SK-N-SH (cell line): ENCODE data around the gene DYNC1H1. TPM values are rescaled to one million over a fixed set of nuclear protein-coding genes. Genes with fewer than 3 reads are reported as not detected.

Source experiments
- CTCF ChIA-PET: fragments of 300-600, 350-600 bp; formaldehyde crosslinking; extraction: SDS; loops from one replicate; lab custom pipeline; 2021; lab: Yijun Ruan, JAX
- POLR2A ChIA-PET: fragments of 350-600 bp; sonication (Branson Sonifier 250); formaldehyde crosslinking; extraction: SDS; loops from one replicate; lab custom pipeline; 2020; ENCODE audit warnings: antibody characterized with exemption, inconsistent platforms; lab: Yijun Ruan, JAX
- DNase-seq: peaks from one replicate; pipeline ENCODE4 v3.0.0; 2012
- H2AFZ ChIP-seq: fragments of 200-600 bp; sonication (generic); 2 replicates; pipeline ENCODE4 v1.8.1; 2016; ENCODE audit warnings: antibody characterized with exemption, mild to moderate bottlenecking, low read depth
- H3F3A ChIP-seq: fragments of 200-600 bp; sonication (generic); replicated peaks from 2 replicates; pipeline ENCODE3; 2016; ENCODE audit warnings: antibody characterized with exemption, mild to moderate bottlenecking; ENCODE audit not compliant: insufficient read depth
- H3K27ac ChIP-seq, 2 experiments: fragments of 200-500 bp in 1 of 2; fragments of 200-600 bp in 1 of 2; sonication (Bioruptor generic) in 1 of 2; sonication (generic), shearing (Covaris generic) in 1 of 2; 2 replicates each; pipeline versions ENCODE4 v1.5.1 to v1.6.1; 2014 to 2016; ENCODE audit warnings: low read depth in 2 of 2, inconsistent platforms in 1 of 2, low read length in 1 of 2, mild to moderate bottlenecking in 1 of 2, mixed read lengths in 1 of 2
- H3K27me3 ChIP-seq: fragments of 200-600 bp; sonication (generic), shearing (Covaris generic); 2 replicates; pipeline ENCODE4 v1.6.1; 2016; ENCODE audit warnings: mixed run types; ENCODE audit not compliant: insufficient read depth
- H3K36me3 ChIP-seq, 2 experiments: fragments of 200-500 bp in 1 of 2; fragments of 200-600 bp in 1 of 2; sonication (Bioruptor generic) in 1 of 2; sonication (generic) in 1 of 2; replicated peaks in 1 of 2; 2 replicates each; pipeline versions ENCODE3 to v1.5.1; 2014 to 2016; ENCODE audit warnings: low read length in 1 of 2, mild to moderate bottlenecking in 1 of 2; ENCODE audit not compliant: insufficient read depth in 2 of 2, control insufficient read depth in 1 of 2
- H3K4me1 ChIP-seq, 2 experiments: fragments of 200-500 bp in 1 of 2; fragments of 200-600 bp in 1 of 2; sonication (Bioruptor generic) in 1 of 2; sonication (generic), shearing (Covaris generic) in 1 of 2; 2 replicates each; pipeline versions ENCODE4 v1.5.1 to v1.6.1; 2014 to 2016; ENCODE audit warnings: low read depth in 1 of 2, low read length in 1 of 2, mixed run types in 1 of 2; ENCODE audit not compliant: insufficient read depth in 2 of 2, control insufficient read depth in 1 of 2
- H3K4me2 ChIP-seq: fragments of 200-600 bp; sonication (generic), shearing (Covaris generic); 2 replicates; pipeline ENCODE4 v1.6.1; 2017; ENCODE audit warnings: mixed run types
- H3K4me3 ChIP-seq, 2 experiments: fragments of 200-500 bp in 1 of 2; fragments of 200-600 bp in 1 of 2; sonication (Bioruptor generic) in 1 of 2; sonication (generic), shearing (Covaris generic) in 1 of 2; 2 replicates each; pipeline versions ENCODE4 v1.5.1 to v1.8.1; 2014 to 2016; ENCODE audit warnings: low read depth in 2 of 2, inconsistent platforms in 1 of 2, low read length in 1 of 2, mild to moderate bottlenecking in 1 of 2, mixed read lengths in 1 of 2, moderate library complexity in 1 of 2
- H3K79me2 ChIP-seq: fragments of 200-600 bp; sonication (generic); 2 replicates; pipeline ENCODE4 v1.8.1; 2017; ENCODE audit warnings: mild to moderate bottlenecking; ENCODE audit not compliant: insufficient read depth
- H3K9ac ChIP-seq: fragments of 200-600 bp; sonication (generic); 2 replicates; pipeline ENCODE4 v1.6.1; 2017; ENCODE audit warnings: mixed run types
- H3K9me2 ChIP-seq: fragments of 200-600 bp; sonication (generic); 2 replicates; pipeline ENCODE4 v1.6.1; 2017; ENCODE audit warnings: mixed run types
- H3K9me3 ChIP-seq: fragments of 200-600 bp; sonication (generic); 2 replicates; pipeline ENCODE4 v1.6.1; 2017; ENCODE audit warnings: mixed run types, mild to moderate bottlenecking, moderate library complexity
- H4K20me1 ChIP-seq: fragments of 200-600 bp; sonication (generic); 2 replicates; pipeline ENCODE4 v1.6.1; 2017; ENCODE audit warnings: mild to moderate bottlenecking, mixed run types; ENCODE audit not compliant: insufficient read depth
- CHD2 ChIP-seq: fragments of 150-350 bp; IDR thresholded peaks from 2 replicates; pipeline ENCODE4 v1.6.1; 2018; ENCODE audit warnings: low read length; ENCODE audit not compliant: partially characterized antibody
- CTCF ChIP-seq: fragments of 200-600 bp; sonication (generic); IDR thresholded peaks from 2 replicates; pipeline ENCODE4 v1.6.1; 2017; ENCODE audit warnings: antibody characterized with exemption, mild to moderate bottlenecking, moderate library complexity
- ELF1 ChIP-seq: IDR thresholded peaks from 2 replicates; pipeline ENCODE4 v1.4.0; 2012
- EP300 ChIP-seq, 2 experiments: IDR thresholded peaks; 2 replicates each; pipeline versions ENCODE4 v1.4.0 to v1.6.1; 2012; ENCODE audit warnings: borderline replicate concordance in 1 of 2, low read depth in 1 of 2, low read length in 1 of 2
- FOSL2 ChIP-seq: IDR thresholded peaks from 2 replicates; pipeline ENCODE4 v1.4.0; 2012; ENCODE audit warnings: low read depth, mild to moderate bottlenecking, moderate library complexity, borderline replicate concordance
- IRF3 ChIP-seq: fragments of 150-350 bp; IDR thresholded peaks from 2 replicates; pipeline ENCODE4 v1.6.1; 2016; ENCODE audit warnings: mild to moderate bottlenecking, low read depth, low read length
- MEF2A ChIP-seq: IDR thresholded peaks from 2 replicates; pipeline ENCODE4 v1.4.0; 2012; ENCODE audit warnings: low read depth, borderline replicate concordance
- PBX3 ChIP-seq: IDR thresholded peaks from 2 replicates; pipeline ENCODE4; 2012
- POLR2AphosphoS5 ChIP-seq: IDR thresholded peaks from 2 replicates; pipeline ENCODE4 v1.6.1; 2012; ENCODE audit warnings: low read depth, low read length
- RCOR1 ChIP-seq: fragments of 150-350 bp; IDR thresholded peaks from 2 replicates; pipeline ENCODE4 v1.6.1; 2017; ENCODE audit warnings: antibody characterized with exemption, low read length
- REST ChIP-seq: IDR thresholded peaks from 2 replicates; pipeline ENCODE4 v1.6.1; 2012; ENCODE audit warnings: mild to moderate bottlenecking, low read depth, low read length, moderate library complexity
- RXRA ChIP-seq: IDR thresholded peaks from 2 replicates; pipeline ENCODE4 v1.4.0; 2012; ENCODE audit warnings: low read depth, mild to moderate bottlenecking, borderline replicate concordance
- SIN3A ChIP-seq: IDR thresholded peaks from 2 replicates; pipeline ENCODE4 v1.6.1; 2012; ENCODE audit warnings: low read depth, mild to moderate bottlenecking, low read length, moderate library complexity, borderline replicate concordance
- SMC3 ChIP-seq: IDR thresholded peaks from 2 replicates; pipeline ENCODE4 v1.6.1; 2012; ENCODE audit warnings: low read depth, low read length, improper control_type of control experiment
- TEAD4 ChIP-seq: IDR thresholded peaks from 2 replicates; pipeline ENCODE4 v1.4.0; 2012; ENCODE audit warnings: mild to moderate bottlenecking, borderline replicate concordance; ENCODE audit not compliant: insufficient read depth
- WGBS: methylation state at CpG from one replicate; pipeline ENCODE4 v1.1.6; 2017; ENCODE audit warnings: low lambda C conversion rate; 5-methylcytosine and 5-hydroxymethylcytosine counted together
- polyA plus RNA-seq, 3 experiments: library from polyadenylated mRNA; depleted of rRNA; stranded (reverse); fragments of >200 nt; gene quantifications; 2 replicates each; pipeline ENCODE4 v1.2.3, GENCODE V29; 2012

The DYNC1H1 gene
- polyA plus RNA-seq, 1 of the 3 experiments (the other 2 are of a cell fraction) = 140 TPM

- peaks cover 28 to 38% of the 10 kb centered on the region in 2 experiments for H3K36me3 ChIP-seq
- H3K4me1 ChIP-seq = no peaks in the 10 kb centered on the region
- no peak overlapping the region for H3K4me2 ChIP-seq
- ChIA-PET POLR2A (no interaction called here), CTCF (interaction anchor here (1.1 to 2.5 kb wide), 2 partner anchors 146 to 179 kb away, joined by 3 to 6 read pairs; no protein-coding TSS in a partner anchor)
- no peak for DNase-seq
- no peaks in the 10 kb centered on the region for H3K9me2 ChIP-seq
- 97% methylated on average over 15 of the region's 18 CpGs for WGBS
- no peaks in the 10 kb centered on the region for H3K27me3 ChIP-seq
- no peak overlapping the region for H3K27ac ChIP-seq
- H4K20me1 ChIP-seq = no peaks in the 10 kb centered on the region
- TF ChIP-seq POLR2AphosphoS5 = no peak
- no peak for TF ChIP-seq IRF3
- TF ChIP-seq SMC3 = no peak
- no peak for TF ChIP-seq CHD2
- TF ChIP-seq RXRA = no peak
- no peak for TF ChIP-seq TEAD4
- TF ChIP-seq SIN3A = no peak
- no peak for TF ChIP-seq CTCF
- no peak for TF ChIP-seq PBX3
- no peak for TF ChIP-seq REST
- TF ChIP-seq FOSL2 = no peak
- TF ChIP-seq MEF2A = no peak
- TF ChIP-seq EP300 (IDR thresholded peaks at IDR 0.05; ENCODE audit: borderline replicate concordance in 1 of 2, low read depth in 1 of 2, low read length in 1 of 2) = no peak
- TF ChIP-seq ELF1 = no peak
- TF ChIP-seq RCOR1 = no peak
- H3K79me2 ChIP-seq = no peaks in the 10 kb centered on the region
- no peaks in the 10 kb centered on the region for H3K9me3 ChIP-seq
- no peaks in the 10 kb centered on the region for H3F3A ChIP-seq
- H2AFZ ChIP-seq = no peak overlapping the region
- H3K4me3 ChIP-seq = no peak overlapping the region
- no peak overlapping the region for H3K9ac ChIP-seq
Observed at GRCh38 chr14:101916816-101917412, 47.5 kb upstream of the DYNC1H1 start.
